Kidney (tissue), 14 donors: ENCODE data around the gene MAN2A2. TPM values are rescaled to one million over a fixed set of nuclear protein-coding genes. Genes with fewer than 3 reads are reported as not detected.
A peak's percentile ranks its signal among the peaks of the same experiment; 100 is the strongest.

ENCODE experiments used
- DNase-seq, 5 donors: peaks; one replicate each; pipeline ENCODE4 v3.0.0-alpha.2; 2013 to 2020
- FAIRE-seq: peaks from 2 replicates; lab custom pipeline; 2012; peaks lifted over from hg19 to GRCh38; lab: Jason Lieb, UNC
- H3K27ac ChIP-seq, 2 donors: one replicate each; pipeline ENCODE4 v1.7.0; 2013; ENCODE audit warnings: low read depth in 2 of 2, low read length in 2 of 2, inconsistent platforms in 1 of 2
- H3K27me3 ChIP-seq: one replicate; pipeline ENCODE4 v1.7.1; 2013; ENCODE audit warnings: low read length, inconsistent platforms; ENCODE audit not compliant: control insufficient read depth, insufficient read depth
- H3K36me3 ChIP-seq, 3 donors: one replicate each; pipeline versions ENCODE4 v1.7.0 to v1.7.1; 2013; ENCODE audit warnings: low read length in 3 of 3, control low read depth in 1 of 3, inconsistent platforms in 1 of 3; ENCODE audit not compliant: insufficient read depth in 3 of 3, control insufficient read depth in 2 of 3
- H3K4me1 ChIP-seq, 3 donors: one replicate each; pipeline versions ENCODE4 v1.7.0 to v1.7.1; 2013; ENCODE audit warnings: low read length in 3 of 3, inconsistent platforms in 1 of 3, low read depth in 1 of 3; ENCODE audit not compliant: control insufficient read depth in 2 of 3, insufficient read depth in 2 of 3
- H3K4me3 ChIP-seq, 3 donors: one replicate each; pipeline versions ENCODE4 v1.7.0 to v1.8.1; 2013; ENCODE audit warnings: low read length in 3 of 3, control low read depth in 1 of 3, inconsistent platforms in 1 of 3
- H3K9ac ChIP-seq, 3 donors: one replicate each; pipeline versions ENCODE4 v1.7.0 to v1.7.1; 2013; ENCODE audit warnings: low read length in 3 of 3, control low read depth in 1 of 3, inconsistent platforms in 1 of 3
- H3K9me3 ChIP-seq, 3 donors: one replicate each; pipeline versions ENCODE4 v1.7.0 to v1.7.1; 2013; ENCODE audit warnings: low read length in 3 of 3, control low read depth in 1 of 3, inconsistent platforms in 1 of 3; ENCODE audit not compliant: control insufficient read depth in 2 of 3, insufficient read depth in 1 of 3
- CTCF ChIP-seq: IDR thresholded peaks from 3 replicates; pipeline ENCODE4 v1.5.1; 2012; ENCODE audit warnings: mild to moderate bottlenecking, moderate library complexity, borderline replicate concordance; ENCODE audit not compliant: insufficient read depth; ENCODE audit errors: extremely low read depth
- intact Hi-C: fragments of 100-400 bp; cut with DNase I; formaldehyde crosslinking; loops from one replicate; pipeline ENCODE4 v1.11.1; 2022
- polyA plus RNA-seq: library from polyadenylated mRNA; stranded (reverse); fragments of 350-450 nt; fragmentation: Illumina TruSeq; extraction: RNeasy Lipid Tissue Mini Kit (QIAGEN cat#74804); gene quantifications from one replicate; pipeline ENCODE4 v1.2.3, GENCODE V29; 2014; ENCODE audit warnings: low read depth, low replicate concordance; ENCODE audit not compliant: insufficient read depth
- total RNA-seq: library from RNA; stranded (reverse); fragmentation: NEBNext Ultra II Directional; extraction: Animal tissue kit (Norgen Biotek cat#: 25700); gene quantifications from one replicate; pipeline ENCODE4 v1.2.1, GENCODE V29; 2021
- donor health status: control.
- donor health status: control.
- donor health status: control.
- donor health status: control.
- donor health status: control.
- donor health status: DM: yes; HTN: yes; CAD: no.
- donor health status: Normal renal cell carcinoma (clear cell type).

MAN2A2 gene
- total and polyA plus RNA-seq, 2 donors from 2014 or later: 11.4 to 56.3 TPM

GRCh38 chr15:90885432-90886290 is 17.4 kb upstream of the MAN2A2 start:
- peak overlapping the region in 2 of 3 donors; percentile 2 to 3 for H3K4me3 ChIP-seq
- H3K27me3 ChIP-seq: no peaks in the 10 kb centered on the region
- no peak overlapping the region for H3K9ac ChIP-seq
- FAIRE-seq: no peak
- peak; percentile 79 to 85 (median 84) for DNase-seq
- intact Hi-C loops: no loop called here
- H3K27ac ChIP-seq: peak overlapping the region; percentile 16 to 76
- no peaks in the 10 kb centered on the region for H3K9me3 ChIP-seq
- peaks cover 0 to 20% (median 6%) of the 10 kb centered on the region in 3 donors for H3K4me1 ChIP-seq
- H3K36me3 ChIP-seq: peaks cover 0 to 4% (median 4%) of the 10 kb centered on the region in 3 donors
- peak; percentile 92 for TF ChIP-seq CTCF

- no peak for TF ChIP-seq CTCF
- peaks cover 0 to 2% (median 0%) of the 10 kb centered on the region in 3 donors for H3K36me3 ChIP-seq
- H3K9ac ChIP-seq: no peak overlapping the region
- H3K4me3 ChIP-seq: no peak overlapping the region
- peaks cover 0 to 20% (median 6%) of the 10 kb centered on the region in 3 donors for H3K4me1 ChIP-seq
- H3K27ac ChIP-seq: no peak overlapping the region
- no peaks in the 10 kb centered on the region for H3K9me3 ChIP-seq
- intact Hi-C loops: no loop called here
- DNase-seq: no peak
- no peaks in the 10 kb centered on the region for H3K27me3 ChIP-seq
- FAIRE-seq: no peak
Observed at GRCh38 chr15:90886291-90886614, 16.8 kb upstream of the MAN2A2 start.

GRCh38 chr15:90887037-90887481 is 16.0 kb upstream of the MAN2A2 start:
- intact Hi-C loops: no loop called here
- no peak for TF ChIP-seq CTCF
- Histone ChIP-seq H3K36me3 (peaks cover 0 to 4% (median 2%) of the 10 kb centered on the region in 3 donors), H3K9ac (no peak overlapping the region), H3K9me3 (no peaks in the 10 kb centered on the region), H3K27ac (no peak overlapping the region), H3K27me3 (no peaks in the 10 kb centered on the region), H3K4me3 (no peak overlapping the region), H3K4me1 (peaks cover 0 to 20% (median 6%) of the 10 kb centered on the region in 3 donors)
- FAIRE-seq (no peak), DNase-seq (peak in 1 of 5 donors; percentile 74)
